Measurements from ENCODE around the gene UBE3B.

UBE3B gene

GRCh38 chr12:109458771-109459208, 18.6 kb upstream of the UBE3B start:
- TF ChIP-seq CTCF (IDR thresholded peaks at IDR 0.05; ENCODE audit: low read depth, low read length, poor library complexity, severe bottlenecking): no peak
- no peak for TF ChIP-seq EZH2phosphoT487 (IDR thresholded peaks at IDR 0.05; ENCODE audit: borderline replicate concordance, low read length)
- Histone ChIP-seq H3K27me3 (ENCODE audit: control insufficient read depth, low read length) (no peaks in the 10 kb centered on the region), H3F3A (ENCODE audit: control insufficient read depth, insufficient read depth) (no peaks in the 10 kb centered on the region), H3K4me3 (ENCODE audit: low read length) (no peak overlapping the region), H3K79me2 (ENCODE audit: control insufficient read depth, low read length) (peaks cover 31% of the 10 kb centered on the region), H3K4me2 (ENCODE audit: low read length) (no peak overlapping the region), H3K4me1 (ENCODE audit: control insufficient read depth, low read length) (peaks cover 15% of the 10 kb centered on the region), H3K9me2 (replicated peaks; ENCODE audit: control insufficient read depth, low read length) (no peaks in the 10 kb centered on the region), H3K36me3 (ENCODE audit: control insufficient read depth, low read length) (peaks cover 44% of the 10 kb centered on the region), H4K20me1 (ENCODE audit: control insufficient read depth, insufficient read depth, low read depth, low read length) (0 out of 2 replicates have a peak, but pooled peaks cover 5% of the 10 kb centered on the region), H3K27ac (ENCODE audit: low read depth, low read length) (no peak overlapping the region), H3K9me3 (ENCODE audit: control insufficient read depth, insufficient read depth, low read length) (no peaks in the 10 kb centered on the region)

GRCh38 chr12:109459247-109459646, 18.2 kb upstream of the UBE3B start:
- H3K4me2 ChIP-seq (ENCODE audit: low read length): no peak overlapping the region

GRCh38 chr12:109460538-109460937, 16.9 kb upstream of the UBE3B start:
- Histone ChIP-seq H3K4me2 (ENCODE audit: low read length) (no peak overlapping the region), H4K20me1 (ENCODE audit: control insufficient read depth, insufficient read depth, low read depth, low read length) (0 out of 2 replicates have a peak, but pooled peaks cover 11% of the 10 kb centered on the region), H3K9me3 (ENCODE audit: control insufficient read depth, insufficient read depth, low read length) (no peaks in the 10 kb centered on the region)

More at GRCh38 chr12:109459247-109459646, 18.2 kb upstream of the UBE3B start:
- H3K79me2 ChIP-seq (ENCODE audit: control insufficient read depth, low read length): peaks cover 34% of the 10 kb centered on the region
- peaks cover 15% of the 10 kb centered on the region for H3K4me1 ChIP-seq (ENCODE audit: control insufficient read depth, low read length)
- H3F3A ChIP-seq (ENCODE audit: control insufficient read depth, insufficient read depth): no peaks in the 10 kb centered on the region
- H3K9me2 ChIP-seq (replicated peaks; ENCODE audit: control insufficient read depth, low read length): no peaks in the 10 kb centered on the region
- H3K27me3 ChIP-seq (ENCODE audit: control insufficient read depth, low read length): no peaks in the 10 kb centered on the region
- no peaks in the 10 kb centered on the region for H3K9me3 ChIP-seq (ENCODE audit: control insufficient read depth, insufficient read depth, low read length)
- peaks cover 39% of the 10 kb centered on the region for H3K36me3 ChIP-seq (ENCODE audit: control insufficient read depth, low read length)
- H3K4me3 ChIP-seq (ENCODE audit: low read length): no peak overlapping the region
- H3K27ac ChIP-seq (ENCODE audit: low read depth, low read length): no peak overlapping the region
- H4K20me1 ChIP-seq (ENCODE audit: control insufficient read depth, insufficient read depth, low read depth, low read length): 0 out of 2 replicates have a peak, but pooled peaks cover 5% of the 10 kb centered on the region
- no peak for TF ChIP-seq EZH2phosphoT487 (IDR thresholded peaks at IDR 0.05; ENCODE audit: borderline replicate concordance, low read length)
- TF ChIP-seq CTCF (IDR thresholded peaks at IDR 0.05; ENCODE audit: low read depth, low read length, poor library complexity, severe bottlenecking): no peak

More at GRCh38 chr12:109460538-109460937, 16.9 kb upstream of the UBE3B start:
- TF ChIP-seq CTCF (IDR thresholded peaks at IDR 0.05; ENCODE audit: low read depth, low read length, poor library complexity, severe bottlenecking): no peak
- TF ChIP-seq EZH2phosphoT487 (IDR thresholded peaks at IDR 0.05; ENCODE audit: borderline replicate concordance, low read length): no peak
- peaks cover 31% of the 10 kb centered on the region for H3K36me3 ChIP-seq (ENCODE audit: control insufficient read depth, low read length)
- no peaks in the 10 kb centered on the region for H3F3A ChIP-seq (ENCODE audit: control insufficient read depth, insufficient read depth)
- H3K4me3 ChIP-seq (ENCODE audit: low read length): no peak overlapping the region
- H3K4me1 ChIP-seq (ENCODE audit: control insufficient read depth, low read length): peaks cover 15% of the 10 kb centered on the region
- H3K9me2 ChIP-seq (replicated peaks; ENCODE audit: control insufficient read depth, low read length): no peaks in the 10 kb centered on the region
- peaks cover 46% of the 10 kb centered on the region for H3K79me2 ChIP-seq (ENCODE audit: control insufficient read depth, low read length)
- H3K27me3 ChIP-seq (ENCODE audit: control insufficient read depth, low read length): no peaks in the 10 kb centered on the region
- H3K27ac ChIP-seq (ENCODE audit: low read depth, low read length): no peak overlapping the region

All from DOHH2 (cell line).